Vagina (tissue), 2 donors: Measurements from ENCODE around the gene TSPAN5.
A peak's percentile ranks its signal among the peaks of the same experiment; 100 is the strongest.

Experiments
- POLR2AphosphoS5 ChIP-seq, 2 donors: sonication (generic); formaldehyde crosslinking; IDR thresholded peaks; one replicate each; pipeline ENCODE4 v1.9.0; 2017; ENCODE audit warnings: antibody characterized with exemption in 2 of 2, mild to moderate bottlenecking in 2 of 2, low read depth in 1 of 2; ENCODE audit not compliant: insufficient read depth in 1 of 2
- TF ChIP-seq, protein P1 (sequence below), 3 experiments: fragments of 450-650 bp in 2 of 3; fragments of 200-600 bp in 1 of 3; sonication (generic) in 1 of 3; IDR thresholded peaks; one replicate each; pipeline ENCODE4 v1.5.1; 2017 to 2019; ENCODE audit warnings: antibody characterized with exemption in 3 of 3, mild to moderate bottlenecking in 2 of 3, moderate library complexity in 2 of 3

DNA sequence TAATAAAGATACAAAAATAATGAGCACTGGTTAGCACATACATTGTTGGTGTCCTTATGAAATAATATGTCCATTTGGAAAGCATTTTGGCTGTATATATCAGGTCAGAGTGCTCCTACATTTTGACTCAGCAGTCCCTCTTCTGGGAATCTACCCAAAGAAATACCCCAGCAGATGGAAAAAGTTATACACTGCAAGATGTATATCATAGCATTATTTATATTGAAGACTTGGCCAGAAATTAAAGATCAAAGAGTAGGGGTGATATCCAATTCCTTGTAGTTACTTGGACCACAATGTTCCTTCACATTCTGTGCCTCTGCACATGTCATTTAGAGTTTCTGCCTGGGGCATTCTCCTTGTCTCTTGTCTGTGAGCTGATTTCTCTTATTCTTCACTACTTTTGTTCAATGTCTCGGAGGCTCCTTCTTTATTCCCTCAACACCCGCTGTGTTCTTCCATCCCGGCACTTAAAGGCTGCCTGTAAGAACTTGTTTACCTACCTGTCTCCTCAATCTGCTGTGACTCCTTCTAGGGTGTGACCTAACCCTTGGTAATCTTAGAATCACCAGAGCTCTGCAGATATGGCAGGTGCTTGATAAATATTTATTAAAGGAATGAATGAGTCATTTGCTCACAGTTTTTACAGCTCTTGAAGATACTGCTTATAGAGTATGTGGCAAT is 3.1 kb upstream of the TSPAN5 start:
- peak in 1 of 2 donors; percentile 43 for TF ChIP-seq POLR2AphosphoS5 (IDR thresholded peaks at IDR 0.05; ENCODE audit: insufficient read depth in 1 of 2, low read depth in 1 of 2)
- TF ChIP-seq, protein P1, sequence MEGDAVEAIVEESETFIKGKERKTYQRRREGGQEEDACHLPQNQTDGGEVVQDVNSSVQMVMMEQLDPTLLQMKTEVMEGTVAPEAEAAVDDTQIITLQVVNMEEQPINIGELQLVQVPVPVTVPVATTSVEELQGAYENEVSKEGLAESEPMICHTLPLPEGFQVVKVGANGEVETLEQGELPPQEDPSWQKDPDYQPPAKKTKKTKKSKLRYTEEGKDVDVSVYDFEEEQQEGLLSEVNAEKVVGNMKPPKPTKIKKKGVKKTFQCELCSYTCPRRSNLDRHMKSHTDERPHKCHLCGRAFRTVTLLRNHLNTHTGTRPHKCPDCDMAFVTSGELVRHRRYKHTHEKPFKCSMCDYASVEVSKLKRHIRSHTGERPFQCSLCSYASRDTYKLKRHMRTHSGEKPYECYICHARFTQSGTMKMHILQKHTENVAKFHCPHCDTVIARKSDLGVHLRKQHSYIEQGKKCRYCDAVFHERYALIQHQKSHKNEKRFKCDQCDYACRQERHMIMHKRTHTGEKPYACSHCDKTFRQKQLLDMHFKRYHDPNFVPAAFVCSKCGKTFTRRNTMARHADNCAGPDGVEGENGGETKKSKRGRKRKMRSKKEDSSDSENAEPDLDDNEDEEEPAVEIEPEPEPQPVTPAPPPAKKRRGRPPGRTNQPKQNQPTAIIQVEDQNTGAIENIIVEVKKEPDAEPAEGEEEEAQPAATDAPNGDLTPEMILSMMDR (IDR thresholded peaks at IDR 0.05), result no peak
